HG03025 (cell line): ENCODE data around the gene UQCRHL.
"Not testable (repeated sequence)": the region's sequence is repeated elsewhere in the genome, so short reads cannot be mapped to it uniquely, and the experiment has no call there.

Experiments
- ATAC-seq: cut with Tn5 transposase; IDR thresholded peaks from one replicate; pipeline ENCODE4 v1.9.1; 2021; ENCODE audit warnings: mild to moderate bottlenecking, moderate library complexity; ENCODE audit not compliant: unreplicated experiment, low FRiP score

The UQCRHL gene

GRCh38 chr1:15835741-15836510 lies 28.5 kb upstream of the UQCRHL start:
- ATAC-seq: peak; percentile 37

- ATAC-seq: peak; percentile 6
Measured at GRCh38 chr1:15835205-15835740, 27.8 kb upstream of the UQCRHL start.

GRCh38 chr1:15834406-15835204 lies 27.2 kb upstream of the UQCRHL start:
- ATAC-seq: peak; percentile 42

GRCh38 chr1:15833842-15834405 lies 26.5 kb upstream of the UQCRHL start:
- ATAC-seq: no peak

GRCh38 chr1:15833069-15833679 lies 25.7 kb upstream of the UQCRHL start:
- no peak for ATAC-seq

- ATAC-seq: no peak
Measured at GRCh38 chr1:15830258-15830657, 22.8 kb upstream of the UQCRHL start.

GRCh38 chr1:15828931-15829330 lies 21.5 kb upstream of the UQCRHL start:
- not testable (repeated sequence) for ATAC-seq

GRCh38 chr1:15827567-15827966 lies 20.1 kb upstream of the UQCRHL start:
- not testable (repeated sequence) for ATAC-seq

GRCh38 chr1:15826810-15827507 lies 19.5 kb upstream of the UQCRHL start:
- ATAC-seq: no peak

GRCh38 chr1:15825800-15826199 lies 18.4 kb upstream of the UQCRHL start:
- no peak for ATAC-seq

- ATAC-seq: no peak
Measured at GRCh38 chr1:15820478-15820877, 13.0 kb upstream of the UQCRHL start.

- no peak for ATAC-seq
Measured at GRCh38 chr1:15816674-15817073, 9.2 kb upstream of the UQCRHL start.

- no peak for ATAC-seq
Measured at GRCh38 chr1:15810073-15810472, 2.6 kb upstream of the UQCRHL start.

- ATAC-seq: no peak
Measured at GRCh38 chr1:15808955-15809354, 1.5 kb upstream of the UQCRHL start.

GRCh38 chr1:15807121-15807520 lies 328 bp downstream of the UQCRHL start:
- no peak for ATAC-seq

- no peak for ATAC-seq
Measured at GRCh38 chr1:15804060-15804459, 3.4 kb downstream of the UQCRHL start.

- no peak for ATAC-seq
Measured at GRCh38 chr1:15803380-15803779, 4.1 kb downstream of the UQCRHL start.

GRCh38 chr1:15802234-15802965 lies 5.0 kb downstream of the UQCRHL start:
- no peak for ATAC-seq
